A375 (cell line): ENCODE results near the gene C11orf52. TPM values are rescaled to one million over a fixed set of nuclear protein-coding genes. Genes with fewer than 3 reads are reported as not detected.

Source experiments
- small RNA-seq: library from RNA; depleted of rRNA; stranded (forward); fragments of <200 nt; gene quantifications from one replicate; pipeline ENCODE3, GENCODE V24; 2014
- total RNA-seq: library from RNA; depleted of rRNA; stranded (reverse); fragments of >200 nt; shearing (Covaris generic); gene quantifications from 2 replicates; pipeline ENCODE4 v1.2.3, GENCODE V29; 2014; rRNA removed

C11orf52 gene
- 1.2 TPM in 1 of 2 replicates, not detected in the other for total RNA-seq

GRCh38 chr11:111918390-111919256 is at the start of gene C11orf52:
Gene C11orf52, plus strand, starts transcription at chr11:111918913. Its CDS starts 60 bp downstream, at chr11:111918973.

GRCh38 chr11:111870886-111871692 is 47.6 kb upstream of the C11orf52 start, which contains the start of gene ALG9:
Gene ALG9, minus strand, starts transcription at chr11:111871581. Its CDS starts 99 bp downstream, at chr11:111871482.

GRCh38 chr11:111878849-111879636 is 39.7 kb upstream of the C11orf52 start, which contains the start of the genes CFAP68 and FDXACB1:
Gene CFAP68, plus strand, starts transcription at chr11:111879541. Its CDS starts 20 bp downstream, at chr11:111879561.
Gene FDXACB1, minus strand, starts transcription at chr11:111879165. Its CDS starts 33 bp downstream, at chr11:111879132.

GRCh38 chr11:111911563-111912401 is 6.9 kb upstream of the C11orf52 start, which contains the start of gene CRYAB:
Gene CRYAB, minus strand, starts transcription at chr11:111911770. Its CDS starts 46 bp downstream, at chr11:111911724.

GRCh38 chr11:111912535-111912934 is 6.2 kb upstream of the C11orf52 start, which contains the start of gene HSPB2:
Gene HSPB2, plus strand, starts transcription at chr11:111912734. Its CDS starts 96 bp downstream, at chr11:111912830.

Small RNA genes lying within 50 kb of the gene (small RNA-seq; reads per million reads assigned to genes)
- not detected for gene C11orf52
- not detected for gene RNA5SP351
- not detected for gene RPL37AP8

Other genes with a start within 250 kb of the C11orf52 start
- 15.1 and 21.6 TPM in 2 replicates for gene PPP2R1B, start 152.5 kb upstream of the C11orf52 start, total RNA-seq
- gene ALG9, start 47.3 kb upstream of the C11orf52 start, total RNA-seq: 13.1 and 22.7 TPM in 2 replicates
- 2.6 and 3.1 TPM in 2 replicates for gene FDXACB1, start 39.7 kb upstream of the C11orf52 start, total RNA-seq
- gene CFAP68, start 39.4 kb upstream of the C11orf52 start, total RNA-seq: 30.2 and 41.3 TPM in 2 replicates
- not detected in 2 replicates for gene CRYAB, start 7.1 kb upstream of the C11orf52 start, total RNA-seq
- gene HSPB2, start 6.2 kb upstream of the C11orf52 start, total RNA-seq: not detected in 2 replicates
- gene DIXDC1, start 18.4 kb downstream of the C11orf52 start, total RNA-seq: 5.0 and 6.2 TPM in 2 replicates
- gene DLAT, start 106.5 kb downstream of the C11orf52 start, total RNA-seq: 28.2 and 33.2 TPM in 2 replicates
- gene PIH1D2, start 155.1 kb downstream of the C11orf52 start, total RNA-seq: 1.7 and 2.1 TPM in 2 replicates
- gene NKAPD1, start 155.4 kb downstream of the C11orf52 start, total RNA-seq: 16.4 and 24.2 TPM in 2 replicates
- 90.4 and 106 TPM in 2 replicates for gene TIMM8B, start 167.8 kb downstream of the C11orf52 start, total RNA-seq
- gene SDHD, start 168.0 kb downstream of the C11orf52 start, total RNA-seq: 48.0 and 62.7 TPM in 2 replicates
- gene IL18, start 245.2 kb downstream of the C11orf52 start, total RNA-seq: 1.2 and 3.5 TPM in 2 replicates
- not detected in 2 replicates for gene TEX12, start 248.5 kb downstream of the C11orf52 start, total RNA-seq